SJSA1 (cell line): ENCODE data around the gene IFNA2. TPM values are rescaled to one million over a fixed set of nuclear protein-coding genes. Genes with fewer than 3 reads are reported as not detected.
A peak's percentile ranks its signal among the peaks of the same experiment; 100 is the strongest.
"Not testable (repeated sequence)": the region's sequence is repeated elsewhere in the genome, so short reads cannot be mapped to it uniquely, and the experiment has no call there.

Experiments used
- DNase-seq, 2 experiments: peaks; one replicate each; pipeline ENCODE4 v3.0.0-alpha.2; 2015 to 2020; ENCODE audit warnings: low spot score in 2 of 2, low read depth in 1 of 2
- H3K27ac ChIP-seq: fragments of 250-450 bp; sonication (Bioruptor Pico); 2 replicates; pipeline ENCODE4 v1.5.1; 2020; ENCODE audit warnings: mild to moderate bottlenecking, moderate library complexity
- H3K27me3 ChIP-seq: fragments of 250-450 bp; sonication (Bioruptor Pico); replicated peaks from 2 replicates; pipeline ENCODE4 v1.5.1; 2020; ENCODE audit warnings: mild to moderate bottlenecking, moderate library complexity
- H3K36me3 ChIP-seq: fragments of 250-450 bp; sonication (Bioruptor Pico); 2 replicates; pipeline ENCODE4 v1.5.1; 2020; ENCODE audit warnings: mild to moderate bottlenecking
- H3K4me1 ChIP-seq: fragments of 250-450 bp; sonication (Bioruptor Pico); replicated peaks from 2 replicates; pipeline ENCODE4 v1.6.1; 2021; ENCODE audit warnings: mild to moderate bottlenecking
- H3K4me3 ChIP-seq: fragments of 250-450 bp; sonication (Bioruptor Pico); 2 replicates; pipeline ENCODE4 v1.5.1; 2020; ENCODE audit warnings: mild to moderate bottlenecking
- H3K9me3 ChIP-seq: fragments of 250-450 bp; sonication (Bioruptor Pico); replicated peaks from 2 replicates; pipeline ENCODE4 v1.5.1; 2020; ENCODE audit warnings: mild to moderate bottlenecking
- total RNA-seq: library from RNA; depleted of rRNA; stranded (reverse); fragments of >200 nt; shearing (Covaris generic); gene quantifications from 2 replicates; pipeline ENCODE4 v1.2.3, GENCODE V29; 2014

Gene IFNA2
- total RNA-seq, 1 experiment from 2014 or later, result not detected

DNA sequence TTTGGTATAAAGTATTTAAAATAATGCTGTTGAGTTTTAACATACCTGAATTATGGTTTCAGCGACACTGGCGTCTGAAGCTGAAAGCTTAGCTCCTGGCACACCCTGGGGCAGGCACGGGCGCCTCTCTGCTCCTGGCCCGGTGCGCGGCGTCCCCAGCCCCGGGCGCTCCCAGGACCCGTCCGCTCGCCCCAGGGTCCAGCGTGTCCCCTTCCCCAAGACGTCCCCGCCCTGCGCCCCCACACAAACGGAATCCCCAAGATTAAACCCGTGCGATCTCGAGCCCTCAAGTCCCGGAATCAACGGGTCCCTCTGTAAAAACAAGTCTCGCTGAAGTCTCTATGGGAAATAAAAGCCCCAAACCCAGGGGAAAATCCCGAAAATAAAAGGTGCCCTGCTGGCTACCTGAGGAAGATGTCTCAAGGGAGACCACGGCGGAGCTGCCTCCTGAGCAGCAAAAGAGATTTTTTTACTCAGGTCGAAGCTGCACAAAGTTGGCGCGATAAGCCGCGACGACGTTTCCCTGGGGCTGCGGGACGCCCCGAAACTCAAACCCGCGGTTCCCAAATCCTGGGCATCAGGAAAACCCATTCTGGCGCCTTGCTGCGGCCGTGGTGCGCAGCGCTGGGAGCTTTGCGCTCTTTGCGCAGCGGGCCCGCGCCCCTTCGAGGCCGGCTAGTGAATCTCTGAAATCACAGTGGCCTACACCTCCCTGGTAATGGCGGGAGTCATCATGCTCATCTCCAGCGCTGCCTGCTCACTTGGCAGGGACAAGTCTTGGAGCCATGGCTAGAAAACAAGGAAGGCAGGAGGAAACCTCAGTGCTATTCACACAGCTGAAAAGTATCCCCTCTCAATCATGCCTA, 17.4 kb upstream of the IFNA2 start:
- H3K9me3 ChIP-seq, result no peaks in the 10 kb centered on the region
- no peaks in the 10 kb centered on the region for H3K4me1 ChIP-seq
- no peak for DNase-seq
- H3K4me3 ChIP-seq, result no peak overlapping the region
- H3K27me3 ChIP-seq, result no peaks in the 10 kb centered on the region
- H3K36me3 ChIP-seq, result no peaks in the 10 kb centered on the region
- H3K27ac ChIP-seq, result no peak overlapping the region

GRCh38 chr9:21399956-21400355, 14.8 kb upstream of the IFNA2 start:
- Histone ChIP-seq H3K4me3 (no peak overlapping the region), H3K27me3 (no peaks in the 10 kb centered on the region; the same call in 1 of the 2 replicates), H3K27ac (no peak overlapping the region), H3K36me3 (no peaks in the 10 kb centered on the region), H3K9me3 (no peaks in the 10 kb centered on the region), H3K4me1 (no peaks in the 10 kb centered on the region)
- no peak for DNase-seq

GRCh38 chr9:21398955-21399489, 13.8 kb upstream of the IFNA2 start:
- DNase-seq, result no peak
- H3K27me3 ChIP-seq, result no peaks in the 10 kb centered on the region; the same call in 1 of the 2 replicates

GRCh38 chr9:21395778-21396717, 10.8 kb upstream of the IFNA2 start:
- Histone ChIP-seq H3K9me3 (no peaks in the 10 kb centered on the region), H3K27ac (no peak overlapping the region), H3K27me3 (no peaks in the 10 kb centered on the region; the same call in 1 of the 2 replicates), H3K36me3 (no peaks in the 10 kb centered on the region), H3K4me3 (peak overlapping the region; percentile 23), H3K4me1 (no peaks in the 10 kb centered on the region)
- peak in 1 of 2 experiments; percentile 23 for DNase-seq

More at GRCh38 chr9:21398955-21399489, 13.8 kb upstream of the IFNA2 start:
- Histone ChIP-seq H3K4me3 (no peak overlapping the region), H3K36me3 (no peaks in the 10 kb centered on the region), H3K4me1 (no peaks in the 10 kb centered on the region), H3K9me3 (no peaks in the 10 kb centered on the region), H3K27ac (no peak overlapping the region)

DNA sequence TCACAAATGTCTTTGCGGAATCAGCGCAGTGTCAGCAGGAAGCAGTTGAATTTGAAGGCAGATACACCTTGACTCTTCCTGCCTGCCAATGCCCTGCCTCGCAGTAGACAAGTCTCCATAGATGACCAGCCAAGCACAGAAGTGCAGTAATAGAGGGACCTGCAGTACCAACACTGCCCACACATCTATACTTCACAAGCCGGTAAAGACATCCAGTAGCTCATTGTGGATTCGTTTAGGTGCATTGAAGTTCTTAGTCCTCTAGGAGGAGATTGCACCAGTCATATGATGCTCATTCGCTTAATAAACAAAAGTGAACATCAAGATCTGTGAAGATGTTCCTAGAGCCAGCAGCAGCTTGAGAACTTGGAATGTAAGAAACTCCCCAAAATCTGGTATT, 7.1 kb upstream of the IFNA2 start:
- no peak overlapping the region for H3K4me3 ChIP-seq
- DNase-seq, result no peak
- no peak overlapping the region for H3K27ac ChIP-seq
- H3K27me3 ChIP-seq, result no peaks in the 10 kb centered on the region; the same call in 1 of the 2 replicates
- H3K9me3 ChIP-seq, result no peaks in the 10 kb centered on the region
- H3K36me3 ChIP-seq, result no peaks in the 10 kb centered on the region
- no peaks in the 10 kb centered on the region for H3K4me1 ChIP-seq

DNA sequence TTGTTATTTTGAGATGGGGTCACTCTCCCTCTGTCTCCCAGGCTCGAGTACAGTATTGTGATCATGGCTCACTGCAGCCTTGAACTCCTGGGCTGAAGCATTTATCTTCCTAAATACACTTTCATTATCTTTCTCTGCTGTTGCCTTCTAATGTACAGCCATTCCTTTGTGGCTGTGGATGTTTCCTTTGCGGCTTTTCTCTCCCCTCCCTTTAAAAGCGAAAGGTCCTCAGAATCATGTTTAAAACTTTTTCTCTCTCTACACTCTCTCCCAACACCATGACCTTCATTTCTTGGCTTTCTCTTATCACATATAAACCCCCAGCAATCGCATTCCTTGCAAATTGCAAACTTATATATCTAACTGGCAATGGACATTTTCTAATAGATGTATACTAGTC, 1.6 kb downstream of the IFNA2 start:
- DNase-seq, result no peak
- Histone ChIP-seq H3K27me3 (no peaks in the 10 kb centered on the region), H3K4me1 (no peaks in the 10 kb centered on the region), H3K27ac (no peak overlapping the region), H3K4me3 (no peak overlapping the region), H3K9me3 (no peaks in the 10 kb centered on the region), H3K36me3 (no peaks in the 10 kb centered on the region)

DNA sequence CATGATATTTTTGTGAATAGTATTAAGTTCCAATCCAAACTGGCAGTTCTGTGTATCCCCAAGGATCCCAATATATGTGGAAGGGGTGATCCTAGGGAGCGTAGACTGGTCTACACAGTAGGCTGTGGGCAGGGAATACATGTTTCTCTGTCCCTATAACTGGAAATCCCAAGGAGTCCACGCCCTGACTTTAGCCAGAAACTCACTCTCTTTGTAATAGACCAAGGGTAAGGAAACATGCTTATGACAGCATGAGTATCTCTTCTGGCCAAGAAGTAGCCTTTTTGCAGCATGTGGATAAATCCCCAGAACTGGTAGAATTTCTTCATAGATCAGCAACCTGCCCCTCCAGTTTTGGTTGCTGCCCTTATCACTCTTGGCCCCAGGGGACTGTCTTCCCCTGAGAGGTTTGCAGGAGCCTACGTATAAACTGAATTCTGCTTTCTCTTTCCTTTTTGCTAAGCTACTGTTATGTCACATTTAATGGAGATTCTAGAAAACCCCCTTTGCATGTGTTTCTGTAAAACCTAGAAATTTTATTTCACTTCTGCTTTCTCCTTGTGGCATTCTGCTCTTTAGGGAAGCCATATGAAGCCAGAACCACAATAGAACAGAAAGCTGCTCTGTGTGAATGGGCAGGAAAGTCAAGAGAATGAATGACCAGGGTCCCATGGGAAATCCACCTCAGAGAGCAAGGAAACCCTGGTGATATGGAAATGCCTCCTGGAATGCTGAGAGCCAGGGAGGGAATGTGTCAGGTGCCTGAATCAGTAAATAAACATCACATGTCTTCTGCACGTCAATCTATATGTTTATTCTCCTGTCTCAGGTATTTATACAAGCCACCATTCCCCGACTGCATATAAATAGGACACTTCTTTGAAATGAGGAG, 3.5 kb downstream of the IFNA2 start:
- Histone ChIP-seq H3K4me3 (no peak overlapping the region), H3K36me3 (no peaks in the 10 kb centered on the region), H3K9me3 (no peaks in the 10 kb centered on the region), H3K27me3 (no peaks in the 10 kb centered on the region), H3K27ac (no peak overlapping the region), H3K4me1 (no peaks in the 10 kb centered on the region)
- no peak for DNase-seq

DNA sequence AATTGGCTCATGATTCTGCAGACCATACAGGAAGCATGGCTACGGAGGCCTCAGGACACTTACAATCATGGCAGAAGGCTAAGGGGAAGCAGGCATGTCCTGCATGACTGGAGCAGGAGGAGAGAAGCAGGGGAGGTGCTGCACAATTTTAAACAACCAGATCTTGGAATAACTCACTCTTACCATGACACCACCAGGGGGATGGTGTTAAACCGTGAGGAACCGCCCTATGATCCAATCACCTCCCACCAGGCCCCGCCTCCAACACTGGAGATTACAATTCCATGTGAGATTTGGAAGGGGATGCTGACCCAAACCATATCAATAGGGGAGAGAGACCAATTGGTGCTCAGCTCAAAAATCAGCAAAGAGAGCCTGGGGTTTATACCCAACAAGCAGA, 13.7 kb downstream of the IFNA2 start:
- DNase-seq, H3K27me3 ChIP-seq, H3K36me3 ChIP-seq, H3K4me1 ChIP-seq, H3K9me3 ChIP-seq, H3K27ac ChIP-seq, H3K4me3 ChIP-seq: not testable (repeated sequence)

DNA sequence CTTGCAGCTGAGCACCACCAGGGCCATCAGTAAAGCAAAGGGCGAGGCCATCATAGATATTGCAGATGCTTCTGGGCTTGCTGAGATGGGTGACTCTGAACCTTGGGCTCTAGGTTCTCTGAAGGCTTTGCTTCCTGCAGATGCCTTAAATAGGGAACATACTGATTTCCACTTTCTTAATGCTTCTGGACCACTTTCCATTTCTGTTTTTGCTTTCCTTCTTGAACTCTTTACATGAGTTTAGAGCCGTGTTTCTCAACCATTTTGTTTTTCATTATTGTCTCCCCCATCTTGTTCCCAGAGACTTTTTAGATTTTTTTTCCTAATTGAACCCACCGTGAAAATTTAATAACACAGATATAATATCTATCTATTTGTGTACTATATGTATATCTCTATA, 17.2 kb downstream of the IFNA2 start, which contains the start of gene IFNA13:
TSS of gene IFNA13 (minus strand) at position 101 of the 400 bp plus-strand sequence. CDS start at position 54, 47 bp downstream.
- no peaks in the 10 kb centered on the region for H3K4me1 ChIP-seq
- no peaks in the 10 kb centered on the region for H3K9me3 ChIP-seq
- H3K27me3 ChIP-seq, result no peaks in the 10 kb centered on the region
- no peak within 1 kb of the TSS for H3K4me3 ChIP-seq
- no peak within 1 kb of the TSS for H3K27ac ChIP-seq
- no peak for DNase-seq
- no peaks in the 10 kb centered on the region for H3K36me3 ChIP-seq

- H3K36me3 ChIP-seq, H3K4me1 ChIP-seq, H3K9me3 ChIP-seq, DNase-seq, H3K27ac ChIP-seq, H3K4me3 ChIP-seq, H3K27me3 ChIP-seq: not testable (repeated sequence)
Observed at GRCh38 chr9:21367169-21367568, 18.0 kb downstream of the IFNA2 start.

DNA sequence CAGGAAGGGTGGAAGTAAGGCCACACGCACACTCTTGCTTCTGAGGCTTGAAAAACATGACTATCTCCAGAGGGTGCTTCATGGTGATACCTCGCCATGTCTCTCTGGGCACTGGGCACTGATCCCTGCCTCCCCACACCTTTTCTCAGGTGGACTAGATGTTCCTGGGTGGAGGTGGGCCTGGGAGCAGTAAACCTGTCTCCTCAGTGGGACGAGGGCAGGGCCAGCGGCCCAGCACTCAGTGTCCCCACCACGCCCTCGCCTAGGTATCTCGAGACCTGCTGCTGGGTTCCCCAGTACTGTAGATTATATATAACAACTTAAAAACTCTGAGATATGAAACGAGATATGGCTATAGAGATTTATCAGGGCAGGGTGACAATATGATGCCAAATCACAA, 22.9 kb downstream of the IFNA2 start:
- no peaks in the 10 kb centered on the region for H3K9me3 ChIP-seq
- no peaks in the 10 kb centered on the region for H3K27me3 ChIP-seq
- no peaks in the 10 kb centered on the region for H3K36me3 ChIP-seq
- no peak overlapping the region for H3K27ac ChIP-seq
- no peak for DNase-seq
- no peaks in the 10 kb centered on the region for H3K4me1 ChIP-seq
- no peak overlapping the region for H3K4me3 ChIP-seq

- Histone ChIP-seq H3K4me3 (no peak overlapping the region), H3K27me3 (no peaks in the 10 kb centered on the region), H3K36me3 (no peaks in the 10 kb centered on the region), H3K4me1 (no peaks in the 10 kb centered on the region), H3K27ac (no peak overlapping the region), H3K9me3 (no peaks in the 10 kb centered on the region)
- DNase-seq, result peak in 1 of 2 experiments; percentile 3
Observed at GRCh38 chr9:21357479-21358460, 27.4 kb downstream of the IFNA2 start.
